Activated naive CD4-positive, alpha-beta T cell treated with anti-CD3 and anti-CD28 coated beads, Interleukin-2, amount 50 U/mL, for 72 hours (primary cell): Measurements from ENCODE around the gene ADCY9. TPM values are rescaled to one million over a fixed set of nuclear protein-coding genes. Genes with fewer than 3 reads are reported as not detected.

Experiments
- ATAC-seq, 2 donors: fragments of 150-1000 bp; cut with Tn5 transposase; 2 replicates each; pipeline ENCODE4 v1.10.0; 2021; ENCODE audit warnings: mild to moderate bottlenecking in 2 of 2, moderate library complexity in 2 of 2
- DNase-seq, 2 donors: peaks; one replicate each; pipeline ENCODE4 v3.0.0; 2021 to 2022; ENCODE audit warnings: low spot score in 2 of 2
- H3K27ac Mint-ChIP-seq, 2 donors: one replicate each; pipeline ENCODE4 v1.8.0; 2022; ENCODE audit warnings: mild to moderate bottlenecking in 2 of 2, mixed read lengths in 2 of 2
- H3K36me3 Mint-ChIP-seq, 2 donors: one replicate each; pipeline ENCODE4 v1.8.0; 2022; ENCODE audit warnings: mixed read lengths in 2 of 2
- H3K9me3 Mint-ChIP-seq, 2 donors: one replicate each; pipeline ENCODE4 v1.8.0; 2022; ENCODE audit warnings: mixed read lengths in 2 of 2
- total RNA-seq, 2 donors: library from RNA; stranded (reverse); gene quantifications; one replicate each; pipeline ENCODE4 v1.2.3, GENCODE V29; 2022

Gene ADCY9
- total RNA-seq, 2 donors from 2014 or later = 4.8 to 8.9 TPM

DNA sequence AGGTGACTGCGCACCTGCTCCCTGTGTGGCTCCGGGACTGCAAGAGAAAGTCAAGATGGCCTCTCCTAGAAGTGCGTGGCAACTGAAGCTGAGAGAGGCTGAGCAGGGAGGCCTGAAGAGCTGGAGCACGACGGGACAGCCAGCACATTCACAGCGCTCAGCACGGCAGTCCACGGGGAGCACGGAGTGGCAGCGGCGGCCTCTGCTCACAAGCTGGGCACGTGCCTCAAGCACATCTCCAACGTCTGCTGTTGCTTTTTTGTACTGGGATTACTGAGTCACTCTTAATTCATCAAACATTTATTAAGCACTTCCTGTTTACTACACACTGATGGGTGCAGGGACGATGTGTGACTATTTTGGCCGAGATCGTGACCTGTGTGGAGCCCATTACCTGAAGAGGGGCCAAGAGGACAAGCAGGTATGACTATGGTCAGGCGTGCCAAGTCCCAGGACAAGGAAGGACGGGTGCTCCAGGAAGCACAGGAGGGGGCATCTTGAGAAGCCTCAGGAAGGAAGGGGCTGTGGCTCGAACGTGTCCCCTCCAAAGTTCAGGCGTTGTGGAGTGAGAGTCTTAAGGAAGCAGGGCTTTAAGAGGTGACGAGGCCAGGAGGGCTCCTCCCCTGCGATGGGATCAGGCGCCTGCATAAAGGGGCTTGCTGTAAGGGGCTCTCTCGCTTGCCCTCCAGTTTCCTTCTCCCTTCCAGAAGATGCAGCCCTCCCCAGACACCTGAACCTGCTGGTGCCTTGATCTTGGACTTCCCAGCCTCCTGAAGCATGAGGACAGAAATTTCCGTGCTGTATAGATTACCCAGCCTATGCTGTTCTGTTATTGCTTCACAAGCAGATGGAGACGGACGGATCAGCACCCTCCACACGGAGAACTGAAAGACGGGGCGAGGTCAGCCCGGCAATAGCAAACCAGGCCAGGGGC, 105.8 kb downstream of the ADCY9 start:
- no peaks in the 10 kb centered on the region for H3K9me3 Mint-ChIP-seq
- no peak for DNase-seq

DNA sequence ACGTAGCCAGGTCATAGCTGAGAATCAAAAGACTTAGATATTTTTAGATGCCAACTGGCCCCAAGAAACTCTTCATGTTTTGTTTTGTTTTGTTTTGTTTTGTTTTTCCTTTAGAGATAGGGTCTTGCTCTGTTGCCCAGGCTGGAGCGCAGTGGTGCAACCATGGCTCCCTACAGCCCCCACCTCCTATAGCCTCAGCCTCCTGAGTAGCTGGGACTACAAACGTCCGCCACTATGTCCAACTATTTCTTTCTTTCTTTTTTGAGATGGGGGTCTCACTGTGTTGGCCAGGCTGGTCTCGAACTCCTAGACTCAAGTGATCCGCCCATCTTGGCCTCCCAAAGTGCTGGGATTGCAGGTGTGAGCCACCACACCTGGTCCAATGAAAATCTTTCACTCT, 107.1 kb downstream of the ADCY9 start:
- H3K36me3 Mint-ChIP-seq = no peaks in the 10 kb centered on the region
- H3K27ac Mint-ChIP-seq = peak overlapping the region in 1 of 2 donors; percentile 30
- ATAC-seq (no peak), DNase-seq (no peak)
- H3K9me3 Mint-ChIP-seq = no peaks in the 10 kb centered on the region

More for the DNA sequence above, 105.8 kb downstream of the ADCY9 start:
- ATAC-seq = no peak
- Mint-ChIP-seq H3K27ac (no peak overlapping the region), H3K36me3 (no peaks in the 10 kb centered on the region)

DNA sequence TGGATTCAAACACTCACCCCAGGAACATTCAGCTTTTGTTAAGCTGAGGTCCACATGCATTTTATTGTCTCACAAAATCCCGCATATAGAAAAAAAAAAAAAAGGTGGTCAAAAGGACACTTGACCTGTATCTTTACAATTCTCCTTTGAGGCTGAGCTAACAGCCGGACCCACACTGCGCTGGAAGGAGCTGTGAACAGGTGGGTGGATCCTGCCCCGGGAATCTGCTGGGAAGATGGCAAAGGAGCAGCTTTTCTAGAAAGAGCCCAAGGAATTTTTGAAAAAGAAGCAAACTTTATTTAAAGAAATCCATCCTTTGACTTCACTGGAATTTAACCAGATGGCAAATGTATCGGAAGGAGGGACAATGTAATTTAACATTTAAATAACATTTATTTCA, 108.1 kb downstream of the ADCY9 start:
- no peak for ATAC-seq
- no peaks in the 10 kb centered on the region for H3K36me3 Mint-ChIP-seq
- H3K27ac Mint-ChIP-seq = no peak overlapping the region
- no peaks in the 10 kb centered on the region for H3K9me3 Mint-ChIP-seq
- DNase-seq = no peak

DNA sequence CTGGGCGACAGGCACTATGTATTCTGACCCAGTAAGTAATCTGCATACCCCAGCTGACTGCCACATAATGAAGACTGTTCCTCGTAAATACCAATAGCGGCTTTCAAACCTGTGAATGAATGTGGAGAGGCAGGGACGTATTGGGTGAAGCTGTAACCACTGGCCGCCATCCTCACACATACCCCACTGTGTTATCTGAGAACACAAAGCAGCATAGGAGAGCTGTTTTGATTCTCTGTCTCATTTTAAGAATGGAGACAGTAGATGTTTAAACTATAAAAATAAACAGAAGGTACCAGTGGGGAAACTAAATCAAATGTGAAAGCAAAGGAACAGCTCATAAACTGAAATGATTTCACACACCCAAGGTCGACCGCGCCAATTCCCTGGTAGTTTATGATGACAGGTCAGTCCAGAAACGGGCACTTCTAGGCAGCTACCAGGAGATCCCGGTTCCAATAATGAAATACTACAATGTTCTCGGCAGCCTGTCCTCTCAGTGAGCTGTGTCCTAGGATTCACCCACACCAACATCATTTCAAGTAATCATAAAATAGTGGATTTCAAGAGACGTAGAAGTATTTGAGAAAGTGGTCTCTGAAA, 109.7 kb downstream of the ADCY9 start:
- Mint-ChIP-seq H3K27ac (no peak overlapping the region), H3K36me3 (no peaks in the 10 kb centered on the region), H3K9me3 (no peaks in the 10 kb centered on the region)
- ATAC-seq = no peak
- no peak for DNase-seq

DNA sequence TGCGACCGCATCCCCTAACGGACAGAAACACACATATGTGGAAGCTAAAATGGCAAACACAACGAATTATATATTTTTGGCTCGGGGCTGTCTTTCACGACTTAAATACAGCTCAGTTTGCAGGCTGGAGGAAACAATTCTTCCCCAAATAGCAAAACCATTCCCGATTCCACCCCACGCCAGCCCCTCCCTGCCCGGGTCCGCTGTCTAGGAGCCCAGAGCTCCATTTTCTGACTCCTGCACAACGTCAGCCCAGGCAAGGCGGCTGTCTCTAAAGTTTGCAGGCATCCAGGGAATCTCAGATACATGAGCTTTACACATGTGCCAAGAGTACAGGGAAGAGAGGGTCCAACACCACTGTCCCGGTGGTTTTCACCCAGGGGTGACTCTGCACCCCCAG, 110.5 kb downstream of the ADCY9 start:
- ATAC-seq (no peak), DNase-seq (no peak)
- Mint-ChIP-seq H3K36me3 (no peaks in the 10 kb centered on the region), H3K27ac (peak overlapping the region in 1 of 2 donors; percentile 65), H3K9me3 (no peaks in the 10 kb centered on the region)

DNA sequence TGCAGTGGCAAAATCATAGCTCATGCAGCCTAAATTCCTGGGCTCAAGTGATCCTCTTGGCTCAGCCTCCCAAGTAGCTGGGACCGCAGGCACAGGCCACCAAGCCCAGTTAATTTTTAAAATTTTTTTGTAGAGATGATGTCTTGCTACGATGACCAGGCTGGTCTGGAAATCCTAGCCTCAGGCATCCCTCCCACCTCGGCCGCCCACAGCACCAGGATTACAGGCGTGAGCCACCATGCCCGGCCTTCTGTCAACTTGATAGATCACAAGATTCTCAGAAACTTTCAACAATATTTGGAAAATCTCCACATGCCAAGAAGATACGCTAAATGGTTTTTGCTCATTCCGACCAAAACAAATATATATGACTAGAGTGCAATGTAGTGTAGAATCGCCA, 111.0 kb downstream of the ADCY9 start:
- no peak for ATAC-seq
- no peak for DNase-seq
- Mint-ChIP-seq H3K9me3 (no peaks in the 10 kb centered on the region), H3K36me3 (no peaks in the 10 kb centered on the region), H3K27ac (peak overlapping the region in 1 of 2 donors; percentile 65)

DNA sequence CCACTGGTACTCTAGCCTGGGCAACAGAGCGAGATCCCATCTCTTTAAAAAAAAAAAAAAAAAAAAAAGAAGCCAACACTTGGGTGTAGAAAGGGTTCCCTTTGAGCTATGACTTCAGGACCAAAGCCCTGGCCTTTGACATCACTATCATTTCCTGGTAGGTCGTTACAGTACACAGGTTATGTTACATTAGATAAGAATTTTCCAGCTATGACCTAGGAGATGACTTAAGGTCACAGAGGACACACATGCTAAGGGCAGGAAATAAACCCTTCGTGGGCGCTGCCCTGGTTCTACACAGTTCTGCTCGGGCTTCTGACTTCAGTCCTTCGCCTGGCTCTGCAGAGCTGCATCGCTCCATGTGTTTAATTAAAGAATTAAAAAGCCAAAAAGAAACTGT, 112.0 kb downstream of the ADCY9 start:
- ATAC-seq (no peak), DNase-seq (no peak)
- Mint-ChIP-seq H3K36me3 (no peaks in the 10 kb centered on the region), H3K9me3 (no peaks in the 10 kb centered on the region), H3K27ac (no peak overlapping the region)

DNA sequence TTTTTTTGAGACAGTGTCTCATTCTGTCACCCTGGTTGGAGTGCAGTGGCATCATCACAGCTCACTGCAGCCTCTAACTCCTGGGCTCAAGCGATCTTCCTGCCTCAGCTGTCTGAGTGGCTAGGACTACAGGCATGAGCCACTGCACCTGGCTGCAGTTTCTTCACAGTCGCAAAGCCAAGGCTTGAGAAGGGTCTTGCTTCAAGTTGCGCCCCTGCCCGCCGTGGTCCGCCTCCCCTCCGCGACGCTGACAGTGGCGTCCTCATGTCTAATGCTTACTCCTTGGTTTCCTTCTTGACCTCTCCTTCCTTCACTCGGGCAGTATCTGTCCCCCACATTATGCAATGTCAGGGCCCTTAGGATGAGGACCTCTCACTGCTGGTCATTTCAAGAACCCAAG, 112.7 kb downstream of the ADCY9 start:
- DNase-seq = no peak
- no peaks in the 10 kb centered on the region for H3K36me3 Mint-ChIP-seq
- no peaks in the 10 kb centered on the region for H3K9me3 Mint-ChIP-seq
- no peak for ATAC-seq
- no peak overlapping the region for H3K27ac Mint-ChIP-seq

DNA sequence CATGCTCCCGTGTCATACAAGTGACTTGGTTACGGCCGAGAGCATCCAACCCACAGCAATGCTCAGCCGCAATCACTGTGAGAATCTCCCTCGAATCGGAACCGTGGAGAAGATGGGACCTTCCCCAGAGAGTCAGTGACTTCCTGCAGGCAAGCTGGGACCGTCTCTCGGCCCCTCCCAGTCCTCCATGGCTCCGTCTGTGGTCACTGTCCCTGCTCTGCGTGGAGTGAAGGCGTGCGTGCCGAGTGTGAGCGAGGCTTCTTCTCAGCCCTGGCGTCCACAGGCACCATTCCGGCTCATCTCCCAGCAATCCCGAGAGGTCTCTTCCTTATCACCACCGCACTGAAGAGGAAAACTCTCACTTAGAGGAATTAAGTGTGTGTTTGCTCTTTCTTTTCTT, 113.1 kb downstream of the ADCY9 start:
- no peak for DNase-seq
- no peaks in the 10 kb centered on the region for H3K9me3 Mint-ChIP-seq
- H3K27ac Mint-ChIP-seq = no peak overlapping the region

DNA sequence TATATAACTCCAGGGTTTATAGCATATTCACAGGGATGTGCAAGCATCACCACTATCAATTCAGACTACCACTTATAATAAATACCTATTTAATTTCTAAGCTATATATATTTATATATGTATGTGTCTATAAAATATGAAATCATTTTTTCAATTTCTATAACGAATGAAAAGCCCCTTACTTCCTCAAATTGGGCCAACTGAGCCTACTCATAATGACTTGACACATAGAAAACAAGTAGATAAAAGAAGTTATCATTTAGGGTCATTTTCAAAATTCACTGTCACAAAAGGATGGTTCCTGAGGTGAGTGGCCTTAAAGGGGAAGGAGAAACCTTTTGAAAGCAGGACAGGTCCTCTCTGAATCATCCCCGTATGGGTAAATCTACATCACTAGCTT, 114.1 kb downstream of the ADCY9 start:
- Mint-ChIP-seq H3K36me3 (no peaks in the 10 kb centered on the region), H3K27ac (no peak overlapping the region), H3K9me3 (no peaks in the 10 kb centered on the region)
- ATAC-seq = no peak
- no peak for DNase-seq

More for the DNA sequence above, 113.1 kb downstream of the ADCY9 start:
- no peak for ATAC-seq
- no peaks in the 10 kb centered on the region for H3K36me3 Mint-ChIP-seq

DNA sequence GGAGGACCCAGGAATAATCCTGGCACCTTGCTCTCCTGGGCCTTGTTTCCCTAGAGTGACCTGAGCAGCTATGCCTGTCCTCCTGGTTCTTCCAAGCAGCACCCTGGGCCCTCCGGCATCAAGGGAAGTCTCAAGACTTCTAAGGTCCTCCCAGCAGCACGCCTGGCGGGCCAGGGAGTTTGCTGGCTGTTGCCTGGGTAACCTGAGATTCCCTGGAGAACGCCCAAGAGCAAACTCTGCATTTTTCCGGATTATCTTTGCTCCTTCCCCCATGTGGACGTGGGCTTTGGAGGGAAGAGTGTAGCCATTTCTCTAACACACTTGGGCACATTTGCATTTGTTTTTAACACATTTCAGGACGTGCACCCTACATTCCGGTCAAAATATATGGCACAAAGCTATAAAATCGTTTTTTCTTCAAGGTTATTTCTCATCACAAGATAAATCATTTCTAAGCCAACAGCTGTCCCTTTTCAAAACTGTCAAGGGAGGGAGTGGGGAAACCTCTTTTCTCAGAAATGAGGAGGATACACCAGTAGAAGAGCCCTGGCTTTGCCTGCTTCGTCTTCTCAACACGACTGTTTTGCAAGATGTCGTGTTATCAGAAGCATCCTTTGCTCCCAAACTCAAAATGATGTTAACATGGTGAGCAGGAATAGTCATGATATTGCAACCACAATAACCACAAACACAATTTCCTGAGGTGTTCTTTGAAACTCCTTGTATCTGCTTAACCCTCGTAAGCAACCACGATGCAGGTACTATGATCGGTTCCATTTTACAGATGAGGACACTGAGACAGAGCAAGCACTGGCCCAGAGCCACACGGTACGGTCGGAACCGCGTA, 116.5 kb downstream of the ADCY9 start:
- Mint-ChIP-seq H3K27ac (peak overlapping the region in 1 of 2 donors; percentile 39), H3K9me3 (no peaks in the 10 kb centered on the region), H3K36me3 (no peaks in the 10 kb centered on the region)
- DNase-seq (no peak), ATAC-seq (peak; percentile 63 to 71)

DNA sequence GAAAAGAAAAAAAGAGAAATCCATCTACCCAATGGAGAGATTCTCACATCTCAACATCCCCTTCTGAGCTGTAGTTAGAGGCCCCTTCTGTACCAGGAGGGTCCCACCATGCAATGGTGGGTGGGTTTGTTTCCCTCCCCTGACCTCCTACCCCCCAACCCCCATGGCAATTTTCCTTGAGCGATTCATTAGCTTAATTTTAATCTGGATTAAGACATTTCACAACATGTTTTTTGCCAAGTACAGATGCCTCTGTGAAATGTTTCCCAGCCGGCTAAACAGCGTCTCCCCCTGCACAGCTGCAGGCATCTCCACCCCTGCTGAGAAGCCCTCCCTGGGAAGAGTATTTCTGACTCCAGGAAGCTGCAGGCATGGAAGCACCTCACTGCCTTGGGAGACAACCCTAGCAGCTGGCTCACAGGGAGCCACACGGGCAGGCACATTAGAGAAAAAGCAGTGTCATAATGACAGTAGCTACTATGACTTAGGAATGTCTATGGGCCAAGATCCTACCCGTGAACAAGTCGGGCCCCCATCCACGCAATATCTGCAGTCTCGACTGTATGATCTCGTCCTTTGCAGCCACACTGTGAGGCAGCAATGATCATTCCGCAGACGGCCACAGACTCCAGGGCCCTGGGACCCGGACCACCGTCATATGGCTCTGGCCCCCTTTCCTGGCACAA, 117.3 kb downstream of the ADCY9 start:
- Mint-ChIP-seq H3K27ac (no peak overlapping the region), H3K36me3 (no peaks in the 10 kb centered on the region)
- no peak for DNase-seq

DNA sequence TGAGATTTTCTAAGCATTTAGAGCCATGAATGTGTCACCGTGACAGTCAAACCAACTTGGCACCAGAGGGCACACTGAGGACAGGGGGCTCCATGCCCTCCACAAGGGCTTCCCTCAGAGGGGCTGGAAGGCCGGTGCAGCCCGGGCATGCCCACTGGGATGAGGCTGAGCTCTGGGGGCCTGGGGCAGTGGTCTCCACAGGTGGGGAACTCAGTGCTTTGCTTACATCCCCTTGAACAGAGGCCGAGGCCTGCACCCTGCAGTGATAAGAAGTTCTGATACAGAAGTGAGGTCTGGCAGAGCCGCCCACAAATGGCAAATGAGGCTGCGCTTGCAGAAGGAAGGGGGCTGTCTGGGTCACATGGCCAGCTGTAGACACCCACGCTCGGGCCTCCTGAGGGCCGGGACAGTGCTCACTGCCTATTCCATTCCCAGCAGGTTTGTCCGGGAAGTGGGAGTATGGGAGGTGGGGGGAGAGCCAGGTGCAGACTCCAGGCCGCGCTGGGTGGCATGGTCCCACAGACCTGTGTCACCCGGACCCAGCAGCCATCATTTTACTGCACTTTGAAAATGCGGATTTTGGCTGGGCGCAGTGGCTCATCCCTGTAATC, 118.9 kb downstream of the ADCY9 start:
- Mint-ChIP-seq H3K27ac (peak overlapping the region in 1 of 2 donors; percentile 75), H3K36me3 (no peaks in the 10 kb centered on the region), H3K9me3 (no peaks in the 10 kb centered on the region)
- no peak for DNase-seq
- no peak for ATAC-seq

More for the DNA sequence above, 117.3 kb downstream of the ADCY9 start:
- no peaks in the 10 kb centered on the region for H3K9me3 Mint-ChIP-seq
- ATAC-seq = no peak

DNA sequence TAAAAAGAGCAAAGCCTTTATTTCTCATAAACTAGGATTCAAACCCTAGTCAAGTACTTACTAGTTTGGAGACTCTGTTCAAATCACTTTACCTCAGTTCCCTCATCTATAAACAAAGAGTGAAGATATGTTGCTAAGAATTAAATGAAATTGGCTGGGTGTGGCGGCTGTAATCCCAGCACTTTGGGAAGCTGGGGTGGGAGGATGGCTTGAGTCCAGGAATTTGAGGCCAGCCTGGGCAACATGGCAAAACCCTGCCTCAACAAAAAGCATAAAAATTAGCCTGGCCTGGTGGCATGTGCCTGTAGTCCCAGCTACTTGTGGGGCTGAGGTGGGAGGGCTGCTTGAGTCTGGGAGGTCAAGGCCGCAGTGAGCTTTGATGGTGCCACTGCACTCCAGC, 121.2 kb downstream of the ADCY9 start:
- no peak for DNase-seq
- Mint-ChIP-seq H3K9me3 (no peaks in the 10 kb centered on the region), H3K36me3 (no peaks in the 10 kb centered on the region), H3K27ac (no peak overlapping the region)
- no peak for ATAC-seq

DNA sequence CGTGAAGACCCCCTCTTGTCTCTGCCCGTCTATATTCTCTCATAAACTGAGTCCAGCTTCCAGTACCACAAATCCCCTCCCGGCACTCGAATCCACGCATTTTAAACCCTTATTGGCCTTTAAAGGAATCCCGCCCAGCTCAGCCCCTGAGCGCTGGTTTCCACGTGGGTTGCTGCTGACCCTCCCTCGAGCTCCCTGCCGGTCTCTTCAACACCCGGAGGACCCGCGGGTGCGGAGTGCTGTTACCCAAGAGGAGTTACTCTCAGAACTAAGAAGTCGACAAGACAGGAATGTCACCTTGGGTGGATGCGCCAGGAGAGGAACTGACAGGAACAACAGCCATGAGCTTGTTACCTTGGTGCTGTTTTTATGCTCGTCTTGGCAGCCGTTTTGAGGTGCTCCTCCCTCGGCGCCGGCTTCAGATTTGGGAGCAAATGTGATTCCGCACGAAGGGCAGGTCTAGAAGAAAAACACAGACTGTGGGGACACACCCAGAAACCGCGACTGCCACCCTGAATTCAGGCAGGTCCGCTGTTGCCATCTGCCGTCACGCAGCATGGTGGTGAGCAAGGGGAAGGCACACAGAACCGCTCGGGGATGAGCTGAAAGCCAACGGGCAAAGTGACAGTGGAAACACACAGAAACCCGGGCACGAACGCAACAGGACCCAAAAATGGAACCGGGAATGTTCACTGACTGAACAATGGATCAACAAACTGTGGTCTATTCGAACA, 123.0 kb downstream of the ADCY9 start:
- Mint-ChIP-seq H3K9me3 (no peaks in the 10 kb centered on the region), H3K27ac (no peak overlapping the region), H3K36me3 (no peaks in the 10 kb centered on the region)
- DNase-seq (no peak), ATAC-seq (no peak)
